ENCODE measurements around the gene CLDN1. TPM values are rescaled to one million over a fixed set of nuclear protein-coding genes. Genes with fewer than 3 reads are reported as not detected.

CLDN1 gene
- total and polyA plus RNA-seq, 10 of the 15 experiments (the other 5 are each of a cell fraction or from before 2014, with no cell fraction given) = 3.4 to 22.8 (median 8.5) TPM

- ChIA-PET SMC1A (ENCODE audit: uncharacterized antibody, unreplicated experiment) (interaction anchor here (1.0 to 1.2 kb wide), 2 partner anchors 60 to 190 kb away, joined by 3 read pairs; no protein-coding TSS in a partner anchor), RAD21 (ENCODE audit: unreplicated experiment) (no interaction called here), POLR2A (no interaction called here), CTCF (interaction anchor here (0.6 to 1.2 kb wide), 4 partner anchors 14 to 82 kb away, joined by 3 read pairs; partner anchors contain the start of gene CLDN1)
- ATAC-seq (no peak; the same call in 2 of the 3 replicates), FAIRE-seq (no peak), DNase-seq (ENCODE audit: low read depth, low spot score) (no peak)
- Histone ChIP-seq H3K4me2 (ENCODE audit: control insufficient read depth, insufficient read depth) (no peak overlapping the region), H4K20me1 (ENCODE audit: control insufficient read depth, insufficient read depth) (no peaks in the 10 kb centered on the region), H3K4me3 (no peak overlapping the region), H3K79me2 (ENCODE audit: control insufficient read depth, insufficient read depth, low read length) (no peaks in the 10 kb centered on the region), H3K9me3 (replicated peaks; ENCODE audit: control insufficient read depth, insufficient read depth, low read length) (no peaks in the 10 kb centered on the region), H3K9ac (ENCODE audit: control insufficient read depth, insufficient read depth, low read length) (no peak overlapping the region), H3K27me3 (replicated peaks in 1 of 2; ENCODE audit: control insufficient read depth in 2 of 2, insufficient read depth in 2 of 2, low read length in 1 of 2) (no peaks in the 10 kb centered on the region), H3K27ac (ENCODE audit: control insufficient read depth, insufficient read depth) (no peak overlapping the region), H2AFZ (ENCODE audit: control insufficient read depth, low read depth, low read length) (no peak overlapping the region), H3K36me3 (ENCODE audit: control insufficient read depth in 2 of 2, insufficient read depth in 2 of 2, low read length in 1 of 2) (no peaks in the 10 kb centered on the region), H3K4me1 (ENCODE audit: control insufficient read depth, insufficient read depth, low read length) (no peaks in the 10 kb centered on the region)
- WGBS (ENCODE audit: insufficient coverage, insufficient replicate concordance, low lambda C conversion rate, missing lambda C conversion rate) = 17% methylated on average over 5 of the region's 5 CpGs
- TF ChIP-seq SRF (IDR thresholded peaks at IDR 0.05; ENCODE audit: low read depth in 2 of 2, low read length in 2 of 2) = no peak
- no peak for TF ChIP-seq USF1 (IDR thresholded peaks at IDR 0.05; ENCODE audit: borderline replicate concordance, extremely low read length, insufficient read depth, low read depth, low read length)
- no peak for TF ChIP-seq LARP7 (IDR thresholded peaks at IDR 0.05)
- no peak for TF ChIP-seq CHD1 (IDR thresholded peaks at IDR 0.05; ENCODE audit: low read depth, low read length)
- TF ChIP-seq SUPT20H (IDR thresholded peaks at IDR 0.05; ENCODE audit: borderline replicate concordance, control insufficient read depth, low read depth, low read length) = no peak
- TF ChIP-seq NR2F1 (conservative IDR thresholded peaks at IDR 0.05) = no peak
- TF ChIP-seq PML (IDR thresholded peaks at IDR 0.05; ENCODE audit: low read length) = no peak
- TF ChIP-seq SIX5 (IDR thresholded peaks at IDR 0.05; ENCODE audit: low read depth, low read length, severe bottlenecking) = no peak
- no peak for TF ChIP-seq RB1 (IDR thresholded peaks at IDR 0.05; ENCODE audit: borderline replicate concordance)
- no peak for TF ChIP-seq EP300 (IDR thresholded peaks at IDR 0.05; ENCODE audit: borderline replicate concordance in 1 of 2, control insufficient read depth in 1 of 2, low read depth in 2 of 2, low read length in 2 of 2)
- TF ChIP-seq GATAD2B (conservative IDR thresholded peaks at IDR 0.05; ENCODE audit: low read depth) = no peak
- no peak for TF ChIP-seq CTCF (IDR thresholded peaks at IDR 0.05 in 2 of 3, conservative IDR thresholded peaks at IDR 0.05 in 1 of 3; ENCODE audit: control insufficient read depth in 2 of 3, extremely low read depth in 1 of 3, insufficient read depth in 1 of 3, low read depth in 3 of 3, low read length in 3 of 3)
- no peak for TF ChIP-seq DPF2 (IDR thresholded peaks at IDR 0.05)
- no peak for TF ChIP-seq CBX3 (IDR thresholded peaks at IDR 0.05; ENCODE audit: borderline replicate concordance, low read depth)
- in situ Hi-C loops (cut with MboI) (no loop called here), intact Hi-C loops (cut with micrococcal nuclease; ENCODE audit: unreplicated experiment) (no loop called here)
- no TSS peak for BruUV-seq (replicated peaks)
Measured at GRCh38 chr3:190258634-190259033, 63.6 kb downstream of the CLDN1 start.

Other genes starting within 250 kb of the CLDN1 start
- gene P3H2, start 201.5 kb downstream of the CLDN1 start, total RNA-seq (2014; rRNA removed) = 88.8 and 95.5 TPM in 2 replicates
- gene P3H2, start 201.5 kb downstream of the CLDN1 start, total RNA-seq (2014; rRNA removed; fragmentation: Illumina TruSeq; extraction: Trizol) = 87.3 and 91.7 TPM in 2 replicates
- gene P3H2, start 201.5 kb downstream of the CLDN1 start, total RNA-seq (2021) = 68.3 and 69.4 TPM in 2 replicates
- 63.1 and 88.6 TPM in 2 replicates for gene P3H2, start 201.5 kb downstream of the CLDN1 start, polyA plus RNA-seq (2011; rRNA removed)
- gene P3H2, start 201.5 kb downstream of the CLDN1 start, polyA plus RNA-seq (2014; fragmentation: Illumina TruSeq; extraction: Trizol) = 84.9 and 116 TPM in 2 replicates
- 10 to 100 TPM; 27.0 to 36.7 TPM for gene P3H2, start 201.5 kb downstream of the CLDN1 start, polyA plus RNA-seq (2014; fragmentation: Nextera tagmentation; extraction: Ambion mirVana)
- 69.3 and 83.6 TPM in 2 replicates for gene P3H2, start 201.5 kb downstream of the CLDN1 start, polyA plus RNA-seq (2014; rRNA removed)
- 10 to 100 TPM; 82.7 to 97.6 TPM for gene P3H2, start 201.5 kb downstream of the CLDN1 start, polyA plus RNA-seq (2016; fragmentation: Nextera tagmentation; extraction: Ambion mirVana)
- gene CLDN16, start 65.7 kb upstream of the CLDN1 start, total RNA-seq (2014; rRNA removed) = 3.6 and 5.4 TPM in 2 replicates
- 4.3 and 4.9 TPM in 2 replicates for gene CLDN16, start 65.7 kb upstream of the CLDN1 start, total RNA-seq (2014; rRNA removed; fragmentation: Illumina TruSeq; extraction: Trizol)
- 3.2 and 3.6 TPM in 2 replicates for gene CLDN16, start 65.7 kb upstream of the CLDN1 start, total RNA-seq (2021)
- gene CLDN16, start 65.7 kb upstream of the CLDN1 start, polyA plus RNA-seq (2011; rRNA removed) = 26.6 and 31.7 TPM in 2 replicates
- 4.9 and 11.1 TPM in 2 replicates for gene CLDN16, start 65.7 kb upstream of the CLDN1 start, polyA plus RNA-seq (2014; fragmentation: Illumina TruSeq; extraction: Trizol)
- gene CLDN16, start 65.7 kb upstream of the CLDN1 start, polyA plus RNA-seq (2014; fragmentation: Nextera tagmentation; extraction: Ambion mirVana) = 1 to 10 TPM; 3.2 to 3.6 TPM
- 3.7 and 4.6 TPM in 2 replicates for gene CLDN16, start 65.7 kb upstream of the CLDN1 start, polyA plus RNA-seq (2014; rRNA removed)
- gene CLDN16, start 65.7 kb upstream of the CLDN1 start, polyA plus RNA-seq (2016; fragmentation: Nextera tagmentation; extraction: Ambion mirVana) = 1 to 10 TPM; 4.2 to 4.4 TPM
- not detected in 2 replicates for gene TMEM207, start 127.5 kb upstream of the CLDN1 start, total RNA-seq (2014; rRNA removed)
- not detected in 2 replicates for gene TMEM207, start 127.5 kb upstream of the CLDN1 start, total RNA-seq (2014; rRNA removed; fragmentation: Illumina TruSeq; extraction: Trizol)
- gene TMEM207, start 127.5 kb upstream of the CLDN1 start, total RNA-seq (2021) = not detected in 2 replicates
- gene TMEM207, start 127.5 kb upstream of the CLDN1 start, polyA plus RNA-seq (2011; rRNA removed) = not detected in 2 replicates
- not detected in 2 replicates for gene TMEM207, start 127.5 kb upstream of the CLDN1 start, polyA plus RNA-seq (2014; fragmentation: Illumina TruSeq; extraction: Trizol)
- gene TMEM207, start 127.5 kb upstream of the CLDN1 start, polyA plus RNA-seq (2014; fragmentation: Nextera tagmentation; extraction: Ambion mirVana) = not detected
- gene TMEM207, start 127.5 kb upstream of the CLDN1 start, polyA plus RNA-seq (2014; rRNA removed) = not detected in 2 replicates
- not detected for gene TMEM207, start 127.5 kb upstream of the CLDN1 start, polyA plus RNA-seq (2016; fragmentation: Nextera tagmentation; extraction: Ambion mirVana)
- 0.17 and 0.38 TPM in 2 replicates for gene IL1RAP, start 191.6 kb upstream of the CLDN1 start, total RNA-seq (2014; rRNA removed)
- gene IL1RAP, start 191.6 kb upstream of the CLDN1 start, total RNA-seq (2014; rRNA removed; fragmentation: Illumina TruSeq; extraction: Trizol) = 0.46 and 0.58 TPM in 2 replicates
- gene IL1RAP, start 191.6 kb upstream of the CLDN1 start, total RNA-seq (2021) = 0.21 and 0.44 TPM in 2 replicates
- 0.73 and 0.88 TPM in 2 replicates for gene IL1RAP, start 191.6 kb upstream of the CLDN1 start, polyA plus RNA-seq (2011; rRNA removed)
- gene IL1RAP, start 191.6 kb upstream of the CLDN1 start, polyA plus RNA-seq (2014; fragmentation: Illumina TruSeq; extraction: Trizol) = 0.22 and 1.6 TPM in 2 replicates
- under 1 TPM in 1 of 2 experiments, not detected in 1; 0.38 TPM for gene IL1RAP, start 191.6 kb upstream of the CLDN1 start, polyA plus RNA-seq (2014; fragmentation: Nextera tagmentation; extraction: Ambion mirVana)
- 0.28 and 0.30 TPM in 2 replicates for gene IL1RAP, start 191.6 kb upstream of the CLDN1 start, polyA plus RNA-seq (2014; rRNA removed)
- gene IL1RAP, start 191.6 kb upstream of the CLDN1 start, polyA plus RNA-seq (2016; fragmentation: Nextera tagmentation; extraction: Ambion mirVana) = 1 to 10 TPM in 1 of 2 experiments, under 1 TPM in 1; 0.79 to 1.0 TPM

All from GM12878 (cell line).